ENCODE measurements around the gene RTKN.

RTKN gene

DNA sequence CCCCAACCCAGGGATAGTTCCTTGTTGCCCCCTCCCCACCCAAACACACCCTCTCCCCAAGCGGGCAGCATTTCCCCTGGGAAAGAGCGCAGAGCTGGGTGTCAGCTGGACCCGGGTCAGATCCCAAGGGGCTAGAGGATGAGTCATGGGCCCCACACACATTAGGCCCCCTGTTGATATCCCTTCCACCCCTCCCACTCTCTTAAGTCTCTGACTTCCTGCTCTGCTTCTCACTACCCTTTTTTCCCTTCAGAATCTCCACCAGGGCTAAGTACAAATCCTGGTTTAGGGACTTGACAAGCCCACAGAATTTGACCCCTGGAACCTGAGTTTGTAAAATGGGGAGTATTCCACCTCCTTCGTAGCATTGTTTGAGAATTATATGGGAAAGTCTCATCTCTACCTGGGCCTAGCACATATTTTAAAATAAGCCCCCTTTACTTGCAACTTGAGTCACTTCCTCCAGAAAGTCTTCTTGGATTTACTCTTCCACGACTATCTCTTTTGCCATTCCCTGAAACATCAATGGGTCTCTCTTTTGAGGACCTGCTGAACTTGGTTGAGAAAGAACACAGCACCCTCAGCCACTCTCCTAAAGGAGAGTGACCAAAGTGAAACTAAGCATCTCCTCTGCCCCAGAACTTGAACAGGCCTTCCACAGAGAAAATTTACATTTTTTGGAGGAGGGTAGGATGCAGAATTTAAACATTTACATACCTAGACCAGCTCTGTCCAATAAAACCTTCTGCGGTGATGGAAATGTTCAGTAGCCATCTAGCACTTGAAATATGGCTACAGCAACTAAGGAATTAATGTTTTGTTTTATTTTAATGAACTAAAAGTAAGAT lies 4.7 kb downstream of the RTKN start:
- Mint-ChIP-seq H3K27ac (no peak overlapping the region), H3K36me3 (ENCODE audit: low read depth) (no peaks in the 10 kb centered on the region), H3K4me1 (peaks cover 10% of the 10 kb centered on the region), H3K4me3 (no peak overlapping the region), H3K9me3 (no peaks in the 10 kb centered on the region), H3K27me3 (peaks cover 21% of the 10 kb centered on the region)
- no peak for DNase-seq
- ATAC-seq: no peak

DNA sequence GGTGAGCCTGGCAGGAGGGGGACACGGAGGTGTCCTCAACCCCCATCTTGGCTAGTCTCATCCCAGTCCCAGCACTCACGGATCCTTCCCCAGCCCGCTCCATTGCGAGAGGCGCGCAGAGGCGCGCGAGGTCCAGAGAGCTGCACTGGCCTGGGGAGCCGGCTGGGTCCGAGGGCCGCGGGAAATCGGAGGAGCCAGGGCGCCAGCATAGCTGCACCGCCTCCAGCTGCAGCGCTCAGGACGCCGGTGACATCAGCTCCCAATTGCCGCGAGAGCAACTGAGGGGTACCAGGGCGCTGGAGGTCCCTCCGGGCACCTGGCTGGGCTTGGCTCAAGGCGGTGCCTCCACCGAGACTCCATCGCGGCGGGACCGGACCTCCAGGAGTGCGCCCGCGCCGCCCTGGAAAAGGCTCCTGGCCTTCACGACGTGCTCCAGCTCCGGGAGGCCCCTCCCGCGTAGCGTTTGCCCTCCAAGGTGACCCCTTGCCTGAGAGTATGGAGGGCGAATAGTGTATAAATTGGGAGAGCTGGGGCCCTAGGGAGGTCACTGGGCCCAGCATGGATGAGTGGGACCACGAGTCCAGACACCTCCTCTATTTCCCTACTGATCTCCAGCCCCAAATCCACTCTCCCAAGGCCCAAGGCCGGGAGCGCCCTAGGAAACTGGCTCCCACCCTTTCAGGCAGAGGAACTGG lies 5.5 kb downstream of the RTKN start:
- Mint-ChIP-seq H3K4me3 (no peak overlapping the region), H3K27me3 (peaks cover 19% of the 10 kb centered on the region), H3K9me3 (no peaks in the 10 kb centered on the region), H3K27ac (no peak overlapping the region), H3K4me1 (peaks cover 10% of the 10 kb centered on the region), H3K36me3 (ENCODE audit: low read depth) (no peaks in the 10 kb centered on the region)
- DNase-seq (no peak), ATAC-seq (no peak)

- no peaks in the 10 kb centered on the region for H3K27me3 Mint-ChIP-seq
- H3K4me1 Mint-ChIP-seq: no peaks in the 10 kb centered on the region
- no peak for DNase-seq
- no peak overlapping the region for H3K27ac Mint-ChIP-seq
- ATAC-seq: no peak
- H3K4me3 Mint-ChIP-seq: no peak overlapping the region
- H3K9me3 Mint-ChIP-seq: no peaks in the 10 kb centered on the region
- H3K36me3 Mint-ChIP-seq (ENCODE audit: low read depth): peaks cover 3% of the 10 kb centered on the region
Measured at GRCh38 chr2:74430502-74430901, 11.2 kb downstream of the RTKN start.

GRCh38 chr2:74429487-74430451 lies 12.0 kb downstream of the RTKN start:
- Mint-ChIP-seq H3K9me3 (no peaks in the 10 kb centered on the region), H3K4me1 (no peaks in the 10 kb centered on the region), H3K4me3 (no peak overlapping the region), H3K27ac (no peak overlapping the region), H3K27me3 (no peaks in the 10 kb centered on the region), H3K36me3 (ENCODE audit: low read depth) (peaks cover 7% of the 10 kb centered on the region)
- ATAC-seq (no peak), DNase-seq (no peak)

GRCh38 chr2:74428675-74429074 lies 13.1 kb downstream of the RTKN start:
- H3K36me3 Mint-ChIP-seq (ENCODE audit: low read depth): peaks cover 9% of the 10 kb centered on the region
- ATAC-seq (no peak), DNase-seq (no peak)
- no peaks in the 10 kb centered on the region for H3K4me1 Mint-ChIP-seq
- no peaks in the 10 kb centered on the region for H3K27me3 Mint-ChIP-seq
- no peaks in the 10 kb centered on the region for H3K9me3 Mint-ChIP-seq
- H3K27ac Mint-ChIP-seq: no peak overlapping the region
- no peak overlapping the region for H3K4me3 Mint-ChIP-seq

DNA sequence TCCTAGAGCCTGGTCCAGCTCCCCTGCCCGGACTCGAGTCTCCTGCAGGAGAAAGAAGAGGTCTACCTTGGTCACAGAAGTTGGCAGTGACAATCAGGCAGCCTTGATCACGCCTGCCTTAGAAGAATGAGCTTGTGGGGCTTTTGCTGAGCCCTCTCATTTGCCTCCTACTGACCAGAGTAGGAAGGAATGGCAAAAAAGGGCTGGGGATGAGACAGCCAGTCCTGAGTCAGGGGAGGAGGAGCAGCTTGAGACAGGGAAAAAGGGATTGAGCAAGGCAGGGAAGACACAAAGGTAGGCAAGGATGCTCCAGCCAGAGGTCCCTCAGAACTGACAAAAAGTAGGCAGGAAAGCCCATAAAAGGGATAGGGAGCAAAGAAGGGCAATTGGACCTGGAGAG lies 14.2 kb downstream of the RTKN start:
- Mint-ChIP-seq H3K27me3 (no peaks in the 10 kb centered on the region), H3K9me3 (no peaks in the 10 kb centered on the region), H3K4me1 (peaks cover 5% of the 10 kb centered on the region), H3K27ac (no peak overlapping the region), H3K36me3 (ENCODE audit: low read depth) (peaks cover 17% of the 10 kb centered on the region), H3K4me3 (no peak overlapping the region)
- ATAC-seq (no peak), DNase-seq (no peak)

GRCh38 chr2:74426181-74426758 lies 15.5 kb downstream of the RTKN start:
- Mint-ChIP-seq H3K4me3 (no peak overlapping the region), H3K36me3 (ENCODE audit: low read depth) (peaks cover 17% of the 10 kb centered on the region), H3K27ac (no peak overlapping the region), H3K27me3 (no peaks in the 10 kb centered on the region), H3K4me1 (peaks cover 15% of the 10 kb centered on the region), H3K9me3 (no peaks in the 10 kb centered on the region)
- DNase-seq: no peak
- no peak for ATAC-seq

- H3K27ac Mint-ChIP-seq: no peak overlapping the region
- peaks cover 17% of the 10 kb centered on the region for H3K36me3 Mint-ChIP-seq (ENCODE audit: low read depth)
- H3K4me1 Mint-ChIP-seq: peaks cover 20% of the 10 kb centered on the region
- DNase-seq (no peak), ATAC-seq (no peak)
- H3K9me3 Mint-ChIP-seq: no peaks in the 10 kb centered on the region
- H3K27me3 Mint-ChIP-seq: no peaks in the 10 kb centered on the region
- H3K4me3 Mint-ChIP-seq: no peak overlapping the region
Measured at GRCh38 chr2:74425523-74425922, 16.2 kb downstream of the RTKN start.

- no peaks in the 10 kb centered on the region for H3K27me3 Mint-ChIP-seq
- DNase-seq (no peak), ATAC-seq (no peak)
- peaks cover 25% of the 10 kb centered on the region for H3K4me1 Mint-ChIP-seq
- H3K36me3 Mint-ChIP-seq (ENCODE audit: low read depth): peaks cover 17% of the 10 kb centered on the region
- H3K27ac Mint-ChIP-seq: no peak overlapping the region
- no peak overlapping the region for H3K4me3 Mint-ChIP-seq
- H3K9me3 Mint-ChIP-seq: no peaks in the 10 kb centered on the region
Measured at GRCh38 chr2:74424995-74425406, 16.7 kb downstream of the RTKN start.

GRCh38 chr2:74424139-74424992 lies 17.4 kb downstream of the RTKN start:
- Mint-ChIP-seq H3K27me3 (no peaks in the 10 kb centered on the region), H3K4me3 (no peak overlapping the region), H3K36me3 (ENCODE audit: low read depth) (peaks cover 17% of the 10 kb centered on the region), H3K27ac (no peak overlapping the region), H3K9me3 (no peaks in the 10 kb centered on the region), H3K4me1 (peaks cover 27% of the 10 kb centered on the region)
- ATAC-seq: no peak
- no peak for DNase-seq

DNA sequence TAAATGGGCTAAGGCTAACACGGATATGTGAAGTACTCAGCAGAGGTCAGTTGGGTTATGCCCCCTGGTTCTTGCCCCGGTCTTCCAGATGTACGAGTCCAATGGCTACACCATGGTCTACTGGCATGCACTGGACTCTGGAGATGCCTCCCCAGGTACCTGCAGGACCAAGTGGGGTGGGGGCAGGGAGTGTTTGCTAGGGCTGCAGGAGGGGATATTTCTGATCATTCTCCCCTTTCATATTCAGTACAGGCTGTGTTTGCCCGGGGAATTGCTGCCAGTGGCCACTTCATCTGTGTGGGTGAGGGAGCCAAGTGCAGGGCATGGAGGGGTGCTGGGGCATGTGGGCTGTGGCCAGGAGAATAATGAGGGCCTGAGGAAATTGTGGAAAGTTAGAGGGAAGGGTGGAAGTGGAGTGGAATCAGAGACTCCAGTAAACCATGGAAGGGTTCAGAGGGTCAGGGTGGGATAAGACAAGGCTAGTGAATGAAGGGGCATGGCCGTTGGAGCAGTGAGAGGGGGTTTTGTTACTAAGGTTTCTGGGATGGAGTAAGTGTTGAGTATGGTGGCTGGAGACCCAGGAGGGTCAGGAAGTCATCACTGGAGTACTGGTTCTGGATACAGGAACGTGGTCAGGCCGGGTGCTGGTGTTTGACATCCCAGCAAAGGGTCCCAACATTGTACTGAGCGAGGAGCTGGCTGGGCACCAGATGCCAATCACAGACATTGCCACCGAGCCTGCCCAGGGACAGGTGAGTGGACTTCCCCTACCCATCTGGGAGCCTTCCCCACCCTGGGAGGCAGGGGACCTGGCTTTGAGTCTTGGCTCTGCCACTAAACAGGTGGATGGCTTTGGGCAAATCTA lies 18.3 kb downstream of the RTKN start:
- ATAC-seq: no peak
- peak overlapping the region; percentile 96 for H3K4me3 Mint-ChIP-seq

GRCh38 chr2:74421221-74421870 lies 20.4 kb downstream of the RTKN start, which contains the start of the genes C2orf81 and WDR54:
Gene C2orf81, minus strand, starts transcription at chr2:74421619. Its CDS starts 59 bp downstream, at chr2:74421560.
Gene WDR54, plus strand, starts transcription at chr2:74421730. Its CDS starts 424 bp downstream, at chr2:74422154.
- ATAC-seq: peak; percentile 94
- H3K9me3 Mint-ChIP-seq: no peaks in the 10 kb centered on the region
- H3K4me3 Mint-ChIP-seq: peak within 1 kb of the TSS; percentile 96
- H3K27me3 Mint-ChIP-seq: no peaks in the 10 kb centered on the region
- peak within 1 kb of the TSS; percentile 93 for H3K27ac Mint-ChIP-seq
- peaks cover 34% of the 10 kb centered on the region for H3K4me1 Mint-ChIP-seq
- peaks cover 17% of the 10 kb centered on the region for H3K36me3 Mint-ChIP-seq (ENCODE audit: low read depth)
- DNase-seq: peak; percentile 98

More for the DNA sequence above, 18.3 kb downstream of the RTKN start:
- Mint-ChIP-seq H3K27ac (peak overlapping the region; percentile 12), H3K4me1 (peaks cover 29% of the 10 kb centered on the region), H3K9me3 (no peaks in the 10 kb centered on the region), H3K27me3 (no peaks in the 10 kb centered on the region), H3K36me3 (ENCODE audit: low read depth) (peaks cover 17% of the 10 kb centered on the region)
- DNase-seq: no peak

Data from activated naive CD8-positive, alpha-beta T cell treated with anti-CD3 and anti-CD28 coated beads, Interleukin-2, amount 50 U/mL, for 24 hours (primary cell).